ENCODE results near the gene CRKL. TPM values are rescaled to one million over a fixed set of nuclear protein-coding genes. Genes with fewer than 3 reads are reported as not detected.
A peak's percentile ranks its signal among the peaks of the same experiment; 100 is the strongest.

Gene CRKL
- total RNA-seq, 4 donors from 2014 or later: 38.5 to 47.8 (median 42.1) TPM

GRCh38 chr22:20980523-20980922 is 63.3 kb downstream of the CRKL start:
- no peak overlapping the region for H3K4me3 ChIP-seq (replicated peaks in 1 of 3)
- H3K27ac ChIP-seq: no peak overlapping the region
- 89 to 93% methylated on average over 4 of the region's 4 CpGs for WGBS, 2 donors
- no peaks in the 10 kb centered on the region for H3K9me3 ChIP-seq
- no peaks in the 10 kb centered on the region for H3K27me3 ChIP-seq
- no peak for DNase-seq
- TF ChIP-seq POLR2A (IDR thresholded peaks at IDR 0.05) (no peak), CTCF (IDR thresholded peaks at IDR 0.05) (no peak)
- intact Hi-C loops (cut with DNase I): no loop called here
- peaks cover 21 to 25% of the 10 kb centered on the region in 2 donors for H3K4me1 ChIP-seq
- H3K36me3 ChIP-seq: no peaks in the 10 kb centered on the region

GRCh38 chr22:20980938-20981722 is 63.9 kb downstream of the CRKL start:
- peaks cover 21 to 25% of the 10 kb centered on the region in 2 donors for H3K4me1 ChIP-seq
- no peak for TF ChIP-seq CTCF (IDR thresholded peaks at IDR 0.05)
- no peak for TF ChIP-seq POLR2A (IDR thresholded peaks at IDR 0.05)
- peaks cover 0 to 6% of the 10 kb centered on the region in 2 donors for H3K36me3 ChIP-seq
- peak overlapping the region; percentile 71 to 84 (median 76) for H3K27ac ChIP-seq
- intact Hi-C loops (cut with DNase I): no loop called here
- 67 to 77% methylated on average over 10 of the region's 10 CpGs for WGBS, 2 donors
- H3K27me3 ChIP-seq: no peaks in the 10 kb centered on the region
- peak overlapping the region; percentile 81 to 94 (median 83) for H3K4me3 ChIP-seq (replicated peaks in 1 of 3)
- H3K9me3 ChIP-seq: no peaks in the 10 kb centered on the region
- DNase-seq: no peak

DNA sequence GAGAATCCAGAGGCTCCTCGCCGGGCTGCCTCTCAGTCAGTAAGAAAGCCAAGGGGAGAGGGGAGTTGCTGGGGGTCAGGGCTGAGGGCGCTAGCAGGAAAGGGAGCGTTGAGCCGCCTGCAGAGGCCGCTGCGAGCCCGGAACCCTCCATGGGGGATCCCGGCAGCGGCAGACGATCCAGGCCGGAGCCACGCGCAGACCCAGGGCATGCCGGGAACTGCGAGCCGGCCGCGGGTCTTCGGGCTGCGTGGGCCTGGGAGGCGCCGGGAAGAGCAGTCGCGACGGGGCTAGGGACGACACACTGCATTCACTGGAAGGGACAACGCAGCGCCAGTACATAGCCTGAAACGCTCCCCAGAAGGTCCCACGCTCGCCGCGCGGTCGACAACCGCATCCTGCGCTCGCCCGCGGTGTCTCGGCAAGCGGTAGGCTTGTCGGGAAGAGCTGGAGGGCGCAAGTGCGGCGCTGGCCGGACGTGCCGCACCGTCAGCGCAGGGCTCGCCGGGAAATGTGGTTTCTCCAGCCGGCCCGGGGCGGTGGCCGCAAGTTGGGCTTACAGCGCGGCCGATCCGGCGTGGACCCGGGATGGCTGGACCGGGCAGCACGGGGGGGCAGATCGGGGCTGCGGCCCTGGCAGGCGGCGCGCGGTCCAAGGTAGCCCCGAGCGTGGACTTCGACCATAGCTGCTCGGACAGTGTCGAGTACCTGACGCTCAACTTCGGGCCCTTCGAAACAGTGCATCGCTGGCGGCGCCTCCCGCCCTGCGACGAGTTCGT is 64.8 kb downstream of the CRKL start, which contains the start of gene LZTR1:
LZTR1 (plus strand) TSS at position 511 of the 776 bp plus-strand sequence; CDS start at position 586, 75 bp downstream.
- Histone ChIP-seq H3K36me3 (peaks cover 0 to 9% of the 10 kb centered on the region in 2 donors), H3K4me3 (replicated peaks in 1 of 3) (peak within 1 kb of the TSS; percentile 81 to 94 (median 83)), H3K4me1 (peaks cover 21 to 25% of the 10 kb centered on the region in 2 donors), H3K27me3 (no peaks in the 10 kb centered on the region), H3K9me3 (no peaks in the 10 kb centered on the region), H3K27ac (peak within 1 kb of the TSS; percentile 71 to 84 (median 76))
- TF ChIP-seq CTCF (IDR thresholded peaks at IDR 0.05) (peak in 3 of 6 experiments; percentile 23 to 45 (median 45)), POLR2A (IDR thresholded peaks at IDR 0.05) (peak; percentile 33 to 92)
- WGBS, 2 donors: 1% methylated on average over 13 to 24 of the region's 87 CpGs
- peak; percentile 75 to 79 for DNase-seq
- intact Hi-C loops (cut with DNase I): no loop called here

GRCh38 chr22:20982563-20982882 is 65.3 kb downstream of the CRKL start:
- Histone ChIP-seq H3K4me3 (replicated peaks in 1 of 3) (peak overlapping the region; percentile 81 to 94 (median 83)), H3K9me3 (no peaks in the 10 kb centered on the region), H3K27me3 (no peaks in the 10 kb centered on the region), H3K4me1 (peaks cover 21 to 25% of the 10 kb centered on the region in 2 donors), H3K27ac (peak overlapping the region in 2 of 3 donors; percentile 76 to 84), H3K36me3 (peaks cover 3 to 12% of the 10 kb centered on the region in 2 donors)
- WGBS, 2 donors: 1 to 2% methylated on average over 7 to 11 of the region's 12 CpGs
- DNase-seq: no peak
- TF ChIP-seq POLR2A (IDR thresholded peaks at IDR 0.05) (no peak), CTCF (IDR thresholded peaks at IDR 0.05) (no peak)
- intact Hi-C loops (cut with DNase I): no loop called here
